SU-DHL-6 (cell line): ENCODE measurements around the gene MEF2C.

ENCODE experiments used
- H2AFZ ChIP-seq: fragments of 200-600 bp; sonication (generic); 2 replicates; pipeline ENCODE4 v1.6.1; 2014; ENCODE audit warnings: low read depth, mild to moderate bottlenecking, moderate library complexity, mixed read lengths, antibody characterized with exemption, low read length; ENCODE audit not compliant: severe bottlenecking
- H3F3A ChIP-seq: fragments of 200-600 bp; shearing (Covaris generic); 2 replicates; pipeline ENCODE4 v1.6.0; 2016; ENCODE audit warnings: antibody characterized with exemption, mild to moderate bottlenecking; ENCODE audit not compliant: insufficient read depth
- H3K27ac ChIP-seq: fragments of 200-600 bp; sonication (generic); 2 replicates; pipeline ENCODE4 v1.5.1; 2016; ENCODE audit warnings: low read depth, mild to moderate bottlenecking, low read length, moderate library complexity, mixed read lengths
- H3K27me3 ChIP-seq: fragments of 200-600 bp; sonication (generic), shearing (Covaris generic); 2 replicates; pipeline ENCODE4 v1.6.0; 2014; ENCODE audit warnings: mild to moderate bottlenecking, low read length
- H3K36me3 ChIP-seq: fragments of 200-600 bp; sonication (generic); 2 replicates; pipeline ENCODE4 v1.6.1; 2014; ENCODE audit warnings: mild to moderate bottlenecking, low read length, mixed read lengths
- H3K4me2 ChIP-seq: fragments of 300-600, 200-600 bp; shearing (Covaris generic), sonication (generic); 2 replicates; pipeline ENCODE4 v1.6.0; 2014; ENCODE audit warnings: low read length, low read depth, mild to moderate bottlenecking; ENCODE audit not compliant: poor library complexity, severe bottlenecking
- H3K4me3 ChIP-seq: fragments of 200-600 bp; sonication (generic); 2 replicates; pipeline ENCODE4 v1.5.1; 2014; ENCODE audit warnings: antibody characterized with exemption, low read length, mild to moderate bottlenecking, mixed read lengths; ENCODE audit not compliant: insufficient read depth, poor library complexity, severe bottlenecking
- H3K79me2 ChIP-seq: fragments of 200-600 bp; sonication (generic); 2 replicates; pipeline ENCODE4 v1.6.1; 2014; ENCODE audit warnings: mild to moderate bottlenecking, low read length, moderate library complexity; ENCODE audit not compliant: insufficient read depth
- H3K9ac ChIP-seq: fragments of 200-600 bp; sonication (generic); 2 replicates; pipeline ENCODE4 v1.7.0; 2014; ENCODE audit warnings: mild to moderate bottlenecking, low read length
- H3K9me2 ChIP-seq: fragments of 200-600 bp; sonication (generic); replicated peaks from 2 replicates; pipeline ENCODE4 v1.6.1; 2014; ENCODE audit warnings: low read length; ENCODE audit not compliant: insufficient read depth
- H3K9me3 ChIP-seq: fragments of 200-600 bp; sonication (generic); 2 replicates; pipeline ENCODE4 v1.6.1; 2014; ENCODE audit warnings: low read length, mixed read lengths; ENCODE audit not compliant: insufficient read depth
- H4K20me1 ChIP-seq: fragments of 200-600 bp; sonication (generic); 2 replicates; pipeline ENCODE4 v1.6.1; 2014; ENCODE audit warnings: low read depth, mild to moderate bottlenecking, antibody characterized with exemption, low read length, moderate library complexity, mixed read lengths
- CTCF ChIP-seq: fragments of 200-600 bp; sonication (generic); IDR thresholded peaks from one replicate; pipeline ENCODE4 v1.5.1; 2017; ENCODE audit warnings: antibody characterized with exemption, mild to moderate bottlenecking, low read length, moderate library complexity; ENCODE audit not compliant: insufficient read depth, poor library complexity, severe bottlenecking
- EZH2phosphoT487 ChIP-seq: fragments of 200-600 bp; sonication (generic), shearing (Covaris generic); conservative IDR thresholded peaks from 2 replicates; pipeline ENCODE4 v1.6.1; 2018; ENCODE audit warnings: mild to moderate bottlenecking, antibody characterized with exemption, low read length, moderate library complexity, mixed read lengths

The MEF2C gene

GRCh38 chr5:88725454-88725853 lies 157.5 kb downstream of the MEF2C start:
- no peak for TF ChIP-seq EZH2phosphoT487
- no peak for TF ChIP-seq CTCF
- H3K79me2 ChIP-seq = no peaks in the 10 kb centered on the region

GRCh38 chr5:88724201-88724600 lies 158.8 kb downstream of the MEF2C start:
- H2AFZ ChIP-seq = no peak overlapping the region
- no peaks in the 10 kb centered on the region for H4K20me1 ChIP-seq
- TF ChIP-seq EZH2phosphoT487 = no peak
- TF ChIP-seq CTCF = no peak
- H3K27me3 ChIP-seq = no peaks in the 10 kb centered on the region
- no peaks in the 10 kb centered on the region for H3K79me2 ChIP-seq
- H3K27ac ChIP-seq = no peak overlapping the region
- no peaks in the 10 kb centered on the region for H3K9me2 ChIP-seq
- peaks cover 4% of the 10 kb centered on the region; the same call in 1 of the 2 replicates for H3F3A ChIP-seq
- H3K9me3 ChIP-seq = no peaks in the 10 kb centered on the region
- no peak overlapping the region for H3K4me2 ChIP-seq
- H3K9ac ChIP-seq = no peak overlapping the region
- no peaks in the 10 kb centered on the region for H3K36me3 ChIP-seq
- H3K4me3 ChIP-seq = no peak overlapping the region

More at GRCh38 chr5:88725454-88725853, 157.5 kb downstream of the MEF2C start:
- Histone ChIP-seq H3K4me2 (no peak overlapping the region), H3K27me3 (no peaks in the 10 kb centered on the region), H3K9me3 (no peaks in the 10 kb centered on the region), H2AFZ (no peak overlapping the region), H3K4me3 (no peak overlapping the region), H3K36me3 (no peaks in the 10 kb centered on the region), H3K9ac (no peak overlapping the region), H4K20me1 (no peaks in the 10 kb centered on the region), H3F3A (peaks cover 4% of the 10 kb centered on the region; the same call in 1 of the 2 replicates), H3K9me2 (no peaks in the 10 kb centered on the region), H3K27ac (no peak overlapping the region)

- H3K4me2 ChIP-seq = no peak overlapping the region
- H4K20me1 ChIP-seq = no peaks in the 10 kb centered on the region
- H3K9ac ChIP-seq = no peak overlapping the region
- no peaks in the 10 kb centered on the region for H3K9me3 ChIP-seq
- H2AFZ ChIP-seq = no peak overlapping the region
- H3K27me3 ChIP-seq = no peaks in the 10 kb centered on the region
- H3F3A ChIP-seq = no peaks in the 10 kb centered on the region
- H3K4me3 ChIP-seq = no peak overlapping the region
- no peaks in the 10 kb centered on the region for H3K36me3 ChIP-seq
- TF ChIP-seq EZH2phosphoT487 = no peak
- TF ChIP-seq CTCF = no peak
- no peak overlapping the region for H3K27ac ChIP-seq
- no peaks in the 10 kb centered on the region for H3K9me2 ChIP-seq
- no peaks in the 10 kb centered on the region for H3K79me2 ChIP-seq
Observed at GRCh38 chr5:88722546-88723073, 160.4 kb downstream of the MEF2C start.
